ENCODE measurements around the gene BRAT1.

BRAT1 gene

DNA sequence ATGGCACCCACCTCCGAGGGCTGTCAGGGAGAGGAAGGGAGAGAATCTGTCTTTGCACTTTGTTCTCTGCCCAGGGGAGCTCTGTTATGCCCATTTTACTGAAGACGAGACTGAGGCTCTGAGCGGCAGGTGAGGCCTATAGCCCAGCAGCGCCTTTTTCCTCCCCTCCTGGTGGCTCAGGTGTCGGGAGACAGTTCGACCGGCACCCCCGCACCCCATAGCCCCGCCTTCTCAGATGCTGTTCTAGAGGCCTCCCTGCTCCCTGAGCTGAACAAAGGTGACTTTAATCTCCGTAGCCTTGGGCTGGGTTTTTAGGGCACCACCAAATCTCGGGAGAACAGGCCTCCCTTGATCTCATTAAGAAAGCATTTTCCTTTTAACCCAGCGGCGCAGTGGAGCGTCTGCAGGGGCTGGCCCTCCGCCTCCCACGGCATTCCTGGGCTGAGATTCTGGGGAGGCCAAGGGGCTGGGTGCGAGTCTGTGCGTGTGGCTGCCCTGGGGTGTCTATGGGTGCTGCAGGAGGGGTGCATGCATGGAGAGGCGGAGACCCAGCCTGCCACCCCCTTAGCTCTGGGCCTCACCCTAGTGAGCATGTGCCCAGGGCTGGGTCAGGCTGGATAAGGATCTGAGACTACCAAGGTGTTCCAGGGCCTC is 32.4 kb downstream of the BRAT1 start:
- DNase-seq, result no peak

DNA sequence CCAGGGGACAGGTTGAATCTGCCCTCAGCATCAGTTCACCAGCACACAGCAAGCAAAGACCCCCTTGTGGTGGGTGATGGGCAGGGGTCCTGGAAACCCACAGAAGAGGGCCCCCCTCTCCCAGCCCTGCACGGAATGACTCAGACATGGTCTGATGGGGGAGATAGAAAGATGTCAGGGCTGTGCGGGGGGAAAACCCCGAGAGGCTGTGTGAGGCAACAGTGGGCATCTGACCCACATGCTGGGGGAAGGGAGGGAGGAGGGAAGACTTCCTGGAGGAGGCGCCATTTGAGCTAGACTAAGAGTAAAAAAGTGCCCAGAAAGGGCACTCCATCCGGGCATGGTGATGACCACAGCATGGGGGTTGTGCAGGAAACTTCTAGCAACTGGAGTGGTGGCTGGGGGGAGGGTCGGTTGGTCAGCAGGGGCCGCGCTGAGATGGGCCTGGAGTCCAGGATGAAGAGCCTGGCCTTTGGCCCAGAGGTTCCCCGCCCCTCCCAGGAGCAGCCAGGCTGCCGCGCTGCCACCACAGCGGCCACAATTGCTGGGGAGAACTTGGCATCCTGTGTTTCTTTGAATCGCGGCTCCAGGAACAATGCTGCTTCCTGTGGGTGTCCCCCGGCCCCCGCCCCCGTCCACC is 33.3 kb downstream of the BRAT1 start:
- no peak for DNase-seq

DNA sequence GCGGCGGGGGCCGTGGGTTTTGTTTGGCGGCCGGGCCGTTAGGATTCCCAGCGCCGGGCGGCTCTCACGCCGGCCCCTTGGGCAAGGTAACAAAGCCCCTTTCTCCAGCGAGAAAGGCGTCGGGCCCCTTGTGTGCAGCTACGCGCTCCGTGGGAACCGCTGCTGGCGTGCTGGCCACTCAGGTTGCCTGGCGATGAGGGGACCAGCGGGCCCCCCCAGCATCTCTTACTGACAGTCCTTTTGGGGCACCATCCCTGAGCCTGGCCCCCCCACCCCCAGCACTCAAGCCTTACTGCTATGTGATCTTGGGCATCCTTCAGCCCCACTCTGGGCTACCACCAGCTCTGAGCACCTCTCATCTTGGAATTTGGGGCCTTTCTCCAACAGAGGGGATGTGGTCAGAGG is 34.0 kb downstream of the BRAT1 start:
- DNase-seq, result no peak

DNA sequence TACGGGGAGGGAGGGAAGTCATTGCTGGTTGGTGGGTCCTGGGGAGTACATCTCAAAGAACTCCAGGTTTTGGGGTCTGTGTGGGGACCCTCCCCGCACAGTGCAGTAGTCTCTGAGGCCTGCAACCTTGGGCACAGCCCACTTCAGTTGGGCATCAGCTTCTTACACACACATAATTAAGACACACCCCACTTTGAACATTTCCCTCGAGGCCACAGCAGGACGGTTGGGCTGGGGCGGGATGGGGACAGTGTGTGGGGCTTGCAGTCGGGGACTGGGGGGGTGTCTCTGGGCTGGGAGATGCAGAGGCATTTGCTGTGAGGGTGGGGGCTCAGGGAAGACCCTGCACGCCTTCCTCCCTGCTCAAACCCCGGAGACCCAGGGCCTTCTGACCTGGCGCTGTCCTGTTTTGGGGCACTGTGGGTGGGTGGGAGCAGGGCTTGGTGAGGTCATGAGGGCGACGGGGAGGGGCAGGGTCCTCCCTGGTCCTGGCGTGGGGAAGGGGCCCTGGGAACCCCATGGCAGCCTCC is 34.5 kb downstream of the BRAT1 start:
- no peak for DNase-seq

DNA sequence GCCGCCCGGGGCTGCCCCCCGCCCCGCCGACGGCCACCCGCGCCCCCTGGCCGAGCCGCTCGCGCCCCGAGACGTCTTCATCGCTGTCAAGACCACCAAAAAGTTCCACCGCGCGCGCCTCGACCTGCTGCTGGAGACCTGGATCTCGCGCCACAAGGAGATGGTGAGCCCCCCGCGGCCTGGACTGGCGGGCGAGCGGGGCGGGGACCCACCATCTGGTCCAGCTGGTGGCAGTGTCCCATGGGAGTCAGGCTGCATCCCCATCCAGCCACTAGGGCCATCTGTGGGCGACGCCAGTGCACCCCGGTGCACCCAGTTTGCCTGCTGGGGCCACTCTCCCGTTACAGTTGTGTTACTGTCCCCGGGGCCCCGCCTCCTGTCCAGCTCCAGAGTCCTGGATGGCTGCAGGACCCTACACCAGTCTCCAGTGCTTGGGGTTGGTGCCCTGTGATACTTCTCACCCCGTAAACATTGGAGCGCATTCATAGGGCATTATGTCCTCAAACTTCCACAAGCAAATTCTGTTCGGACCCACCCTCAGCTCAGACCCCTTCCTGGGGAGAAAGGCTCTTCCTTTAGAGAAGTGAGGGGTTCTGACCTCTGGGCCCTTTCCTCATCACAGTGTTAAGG is 35.1 kb downstream of the BRAT1 start:
- DNase-seq, result peak in 1 of 2 experiments; percentile 36

DNA sequence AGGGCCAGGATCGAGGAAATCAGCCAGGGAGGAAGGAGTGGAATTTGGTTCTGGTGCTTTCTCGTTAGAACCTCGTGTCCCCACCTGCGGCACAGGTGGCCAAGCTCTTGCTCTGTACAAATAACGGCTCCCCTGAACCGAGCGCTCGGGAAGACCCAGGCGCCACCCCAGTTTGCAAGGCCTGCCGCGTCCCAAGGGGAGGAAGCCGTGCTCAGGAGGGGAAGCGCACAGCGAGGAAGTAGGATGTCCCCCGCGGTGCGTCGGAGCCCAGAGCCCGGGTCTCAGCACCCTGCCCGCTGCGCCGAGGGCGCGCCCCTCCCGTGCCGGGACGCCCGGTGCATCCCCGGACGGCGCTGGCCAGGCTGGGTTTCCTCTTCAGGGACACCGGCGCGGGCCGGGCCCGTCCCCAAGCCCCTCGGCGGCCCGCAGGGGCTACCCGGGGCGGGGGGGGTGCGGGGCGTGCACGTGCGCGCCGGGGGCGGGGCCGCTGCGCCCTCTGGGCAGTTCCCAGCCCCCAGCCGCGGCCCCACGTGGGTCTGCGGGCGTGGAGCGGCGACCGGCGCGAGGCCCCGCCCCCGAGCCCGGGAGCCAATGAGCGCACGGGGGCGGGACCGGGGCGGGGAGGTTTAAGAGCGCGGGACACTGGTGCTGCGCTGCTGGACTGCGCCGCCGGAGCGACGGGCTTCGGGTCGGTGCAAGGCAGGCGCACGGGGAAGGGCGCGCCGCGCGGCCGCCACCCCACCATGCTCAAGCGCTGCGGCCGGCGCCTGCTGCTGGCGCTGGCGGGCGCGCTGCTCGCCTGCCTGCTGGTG is 36.0 kb downstream of the BRAT1 start, which contains the start of gene LFNG:
Gene LFNG (plus strand): TSS at position 656 of the 812 bp plus-strand sequence. CDS start 88 bp downstream, at position 744.
- DNase-seq, result peak; percentile 78 to 96

DNA sequence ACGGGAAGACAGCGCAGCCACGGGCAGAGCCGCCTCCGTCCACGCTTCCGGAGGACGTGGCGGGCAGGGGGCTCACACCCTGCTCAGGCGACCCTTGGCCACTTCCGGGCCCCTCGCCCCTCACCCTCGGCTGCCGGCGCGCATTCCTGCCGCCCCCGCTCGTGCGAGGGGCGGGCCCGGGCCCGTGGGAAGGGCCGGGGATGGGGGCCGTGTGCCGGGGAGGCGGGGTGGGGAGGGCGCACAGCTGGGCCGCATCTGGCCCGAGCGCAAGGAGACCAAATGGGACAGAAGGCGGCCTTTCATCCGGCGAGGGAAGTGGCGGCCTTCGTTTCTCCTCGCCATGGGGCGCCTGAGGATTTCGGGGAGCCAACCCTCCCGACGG is 36.6 kb downstream of the BRAT1 start:
- DNase-seq, result no peak

DNA sequence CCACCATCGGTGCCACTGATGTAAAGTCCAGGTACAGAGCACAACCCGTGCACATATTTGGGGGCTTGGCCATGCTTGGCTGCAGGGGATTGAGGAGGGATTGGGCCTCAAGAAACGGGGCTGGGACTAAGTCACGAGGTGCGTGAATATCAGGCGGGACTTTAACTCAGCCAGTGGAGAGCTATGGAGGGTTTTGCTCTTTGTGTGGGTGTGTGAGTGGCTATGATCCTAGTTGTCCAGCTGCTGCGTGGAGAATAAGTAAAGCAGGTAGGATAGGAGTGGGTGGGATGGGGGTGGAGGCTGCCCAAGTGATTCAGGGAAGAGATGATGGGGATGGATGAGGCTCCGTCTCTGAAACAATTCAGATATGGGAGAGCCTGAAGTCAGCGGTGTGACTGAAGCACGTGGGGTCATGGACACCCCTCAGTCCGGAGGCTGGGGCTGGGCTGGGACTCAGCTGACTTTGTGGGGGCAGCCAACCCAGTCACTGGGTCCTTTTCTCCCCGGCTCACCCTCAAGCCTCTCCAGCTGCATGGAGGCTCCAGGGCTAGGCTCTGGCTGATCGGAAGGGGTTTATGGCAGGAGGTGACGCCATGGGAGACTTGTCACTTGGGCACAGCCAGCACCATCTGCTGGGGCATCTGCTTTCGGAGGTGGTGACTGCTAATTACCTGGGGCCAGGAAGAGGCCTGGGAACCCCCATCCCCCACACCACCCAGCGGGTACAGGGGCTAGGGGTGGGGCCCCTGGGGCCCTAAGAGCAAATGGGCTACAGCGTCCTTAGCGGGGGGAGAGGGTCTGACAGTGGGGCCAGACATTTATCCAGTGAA is 37.4 kb downstream of the BRAT1 start:
- DNase-seq, result no peak

DNA sequence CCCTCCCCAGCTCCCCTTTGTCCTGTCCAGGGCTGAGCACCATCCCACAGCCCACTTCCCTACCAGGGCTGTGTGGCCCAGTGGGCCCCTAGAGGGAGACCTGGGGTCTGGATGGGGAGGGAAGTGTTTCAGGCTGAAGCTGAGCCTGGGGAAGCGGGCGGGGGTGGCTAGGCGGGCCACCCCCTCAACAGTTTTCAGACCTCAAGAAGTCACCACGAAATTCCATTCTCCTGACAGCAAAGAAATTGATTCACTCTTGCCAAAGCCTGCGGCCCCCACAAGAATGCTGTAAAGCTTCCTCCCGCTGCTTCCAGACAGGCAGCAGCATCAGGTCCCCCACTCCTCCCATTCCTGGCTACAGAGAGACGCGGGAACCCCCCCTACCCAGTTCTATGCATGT is 38.3 kb downstream of the BRAT1 start:
- DNase-seq, result no peak

DNA sequence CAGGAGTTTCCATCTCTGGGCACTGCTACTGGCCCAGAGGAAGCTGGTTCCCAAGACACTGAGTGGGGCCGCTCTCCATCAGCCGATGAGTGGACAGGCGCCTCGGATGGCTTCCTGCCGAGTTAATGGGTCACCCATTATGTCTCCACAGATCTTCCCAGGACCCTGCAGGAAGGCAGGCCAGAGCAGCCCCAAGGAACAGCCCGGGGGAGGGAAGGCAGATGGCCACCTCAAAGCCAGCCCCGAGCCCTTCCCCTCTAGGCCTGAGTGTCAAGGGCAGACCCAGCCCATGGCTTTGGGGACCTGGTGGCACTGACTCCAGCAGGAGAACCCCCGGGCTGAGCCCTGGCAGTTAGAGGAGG is 39.1 kb downstream of the BRAT1 start:
- DNase-seq, result no peak

DNA sequence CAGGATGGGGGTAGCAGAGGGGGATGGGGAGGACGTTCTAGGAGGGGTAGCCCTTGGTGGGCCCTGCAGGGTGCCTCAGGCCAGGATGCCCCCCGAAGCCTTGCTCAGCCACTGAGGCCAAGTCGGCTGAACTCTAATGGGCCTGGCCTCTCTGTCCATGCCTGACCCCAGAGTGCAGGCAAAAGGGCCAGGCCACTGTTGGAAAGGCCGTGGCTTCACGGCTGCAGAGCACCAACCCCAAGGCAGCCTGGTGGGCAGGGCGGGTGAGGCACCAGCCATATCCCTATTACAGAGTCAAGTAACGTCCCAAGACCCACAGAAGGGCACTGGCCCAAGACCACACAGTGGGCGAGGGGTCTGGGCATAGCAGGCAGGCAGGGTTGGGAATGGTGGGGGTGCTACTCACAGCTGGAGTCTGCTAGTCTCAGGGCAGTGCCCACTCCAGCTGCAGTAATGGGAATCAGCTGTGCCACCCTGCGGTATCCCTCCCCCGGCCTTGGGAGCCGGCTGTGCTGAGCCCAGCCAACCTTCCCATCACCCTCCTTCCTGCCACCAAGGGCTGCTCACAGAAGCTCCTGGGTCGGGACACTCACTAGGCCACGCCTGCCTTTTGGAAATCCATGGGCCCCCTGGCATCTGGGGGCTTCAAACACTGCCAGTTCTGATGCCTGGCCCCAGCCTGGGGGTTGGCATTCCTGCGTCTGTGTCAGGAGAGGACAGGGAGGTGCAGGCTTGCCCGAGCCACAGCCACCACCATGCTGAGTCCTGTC is 39.7 kb downstream of the BRAT1 start:
- DNase-seq, result no peak

DNA sequence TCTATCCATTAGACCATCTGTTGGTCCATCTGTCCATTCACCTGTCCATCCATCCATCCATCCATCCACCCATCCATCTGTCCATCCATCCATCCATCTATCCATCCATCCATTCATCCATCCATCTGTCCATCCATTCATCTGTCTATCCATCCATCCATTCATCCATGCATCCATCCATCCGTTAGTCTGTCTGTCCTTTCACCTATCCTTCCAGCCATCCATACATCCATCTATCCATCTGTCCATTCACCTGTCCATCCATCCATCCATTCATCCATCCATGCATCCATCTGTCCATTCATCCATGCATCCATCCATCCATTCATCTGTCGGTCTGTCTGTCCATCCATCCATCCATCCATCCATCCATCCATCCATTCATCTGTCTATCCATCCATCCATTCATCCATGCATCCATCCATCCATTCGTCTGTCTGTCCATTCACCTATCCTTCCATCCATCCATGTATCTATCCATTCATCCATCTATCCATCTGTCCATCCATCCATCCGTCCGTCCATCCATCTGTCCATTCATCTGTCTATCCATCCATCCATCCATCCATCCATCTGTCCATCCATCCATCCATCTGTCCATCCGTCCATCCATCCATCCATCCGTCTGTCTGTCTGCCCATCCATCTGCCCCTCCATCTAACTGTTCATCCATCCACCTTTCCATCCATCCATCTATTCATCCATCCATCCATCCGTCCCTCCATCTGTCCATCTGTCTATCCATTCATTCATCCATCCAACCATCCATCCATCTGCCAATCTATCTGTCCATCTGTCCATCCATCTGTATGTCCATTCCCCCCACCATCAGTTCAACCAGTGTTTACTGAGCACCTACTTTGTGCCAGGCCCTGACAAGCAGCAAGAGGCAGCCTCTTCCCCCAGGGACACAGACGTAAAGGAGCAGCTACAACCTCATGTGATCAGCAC is 40.6 kb downstream of the BRAT1 start:
- no peak for DNase-seq

DNA sequence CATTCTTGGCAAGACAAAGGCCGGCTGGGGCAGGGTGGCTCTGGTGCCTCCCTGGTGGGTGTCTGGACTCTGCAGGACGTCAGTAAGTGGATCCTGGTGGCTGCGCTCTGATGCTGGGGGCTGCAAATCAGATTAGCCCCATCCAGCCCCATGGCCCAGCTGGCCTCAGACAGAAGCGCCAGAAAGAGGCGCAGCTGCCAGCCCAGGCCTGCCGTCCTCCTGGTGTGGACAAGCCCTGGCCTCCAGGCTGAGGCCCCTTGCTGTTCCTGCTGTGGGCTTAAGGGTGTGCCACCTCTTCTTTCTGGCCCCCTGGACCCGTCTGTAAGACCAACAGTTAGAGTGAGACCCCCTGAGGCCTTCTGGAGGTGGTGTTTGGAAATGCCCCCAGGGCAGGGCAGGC is 41.6 kb downstream of the BRAT1 start:
- DNase-seq, result no peak

DNA sequence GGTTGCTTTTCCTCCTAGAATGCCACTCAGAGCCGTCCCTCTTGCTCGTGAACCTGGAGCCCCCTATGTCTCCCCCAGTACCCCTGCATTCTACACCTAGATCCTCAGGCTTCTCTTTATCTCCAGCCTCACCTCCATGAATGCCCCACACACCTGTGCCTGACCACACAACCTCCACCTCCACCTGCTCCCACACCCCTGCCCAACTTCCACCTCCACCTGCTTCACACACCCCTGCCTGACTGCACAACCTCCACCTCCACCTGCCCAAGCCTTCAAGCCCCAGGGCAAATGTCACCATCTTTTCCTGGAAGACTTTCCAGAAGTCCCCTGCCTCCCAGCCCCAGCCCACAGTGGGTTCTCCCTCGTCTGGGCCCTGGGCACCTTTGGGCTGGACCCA is 42.6 kb downstream of the BRAT1 start:
- no peak for DNase-seq

DNA sequence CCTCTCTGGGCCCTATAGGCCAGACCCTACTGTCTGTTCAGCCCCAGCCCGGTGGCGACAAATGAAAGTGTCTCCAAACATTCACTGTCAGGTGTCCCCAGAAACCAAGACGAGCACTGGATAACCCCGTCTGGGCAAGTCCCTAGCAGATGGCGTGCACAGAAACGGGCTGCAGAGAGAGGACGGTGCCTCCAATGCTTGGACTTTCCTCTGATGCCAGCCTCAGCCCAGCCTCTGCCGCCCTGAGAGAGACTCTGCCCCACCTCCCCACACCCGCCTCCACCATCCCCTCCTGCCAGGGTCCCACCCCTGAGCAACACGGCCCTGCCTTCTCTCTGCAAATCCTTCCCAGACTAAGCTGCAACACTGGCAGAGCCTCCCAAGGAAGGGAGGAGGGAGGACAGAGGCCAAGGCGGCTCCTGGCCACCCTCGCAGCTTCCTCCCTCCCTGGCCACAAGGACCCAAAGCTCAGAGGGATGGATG is 43.1 kb downstream of the BRAT1 start:
- no peak for DNase-seq

DNA sequence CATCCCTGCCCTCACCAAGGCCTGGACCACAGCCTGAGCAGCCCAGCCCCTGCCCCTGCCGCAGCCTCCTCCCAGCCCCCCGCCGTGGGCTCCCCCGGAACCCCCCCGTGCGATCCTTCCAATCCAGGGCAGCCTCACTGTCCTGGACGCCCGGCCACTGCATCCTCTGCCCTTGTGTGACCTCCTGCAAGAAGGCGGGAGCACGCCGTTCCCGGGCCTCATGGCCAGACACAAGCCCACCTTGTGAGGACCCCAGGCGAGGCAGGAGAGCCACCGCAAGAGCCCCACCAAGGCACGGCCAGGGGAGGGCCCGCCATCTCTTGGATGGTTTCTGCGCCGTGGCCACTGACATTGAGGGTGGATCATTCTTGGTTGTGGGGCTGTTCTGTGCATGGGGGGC is 43.6 kb downstream of the BRAT1 start:
- no peak for DNase-seq

DNA sequence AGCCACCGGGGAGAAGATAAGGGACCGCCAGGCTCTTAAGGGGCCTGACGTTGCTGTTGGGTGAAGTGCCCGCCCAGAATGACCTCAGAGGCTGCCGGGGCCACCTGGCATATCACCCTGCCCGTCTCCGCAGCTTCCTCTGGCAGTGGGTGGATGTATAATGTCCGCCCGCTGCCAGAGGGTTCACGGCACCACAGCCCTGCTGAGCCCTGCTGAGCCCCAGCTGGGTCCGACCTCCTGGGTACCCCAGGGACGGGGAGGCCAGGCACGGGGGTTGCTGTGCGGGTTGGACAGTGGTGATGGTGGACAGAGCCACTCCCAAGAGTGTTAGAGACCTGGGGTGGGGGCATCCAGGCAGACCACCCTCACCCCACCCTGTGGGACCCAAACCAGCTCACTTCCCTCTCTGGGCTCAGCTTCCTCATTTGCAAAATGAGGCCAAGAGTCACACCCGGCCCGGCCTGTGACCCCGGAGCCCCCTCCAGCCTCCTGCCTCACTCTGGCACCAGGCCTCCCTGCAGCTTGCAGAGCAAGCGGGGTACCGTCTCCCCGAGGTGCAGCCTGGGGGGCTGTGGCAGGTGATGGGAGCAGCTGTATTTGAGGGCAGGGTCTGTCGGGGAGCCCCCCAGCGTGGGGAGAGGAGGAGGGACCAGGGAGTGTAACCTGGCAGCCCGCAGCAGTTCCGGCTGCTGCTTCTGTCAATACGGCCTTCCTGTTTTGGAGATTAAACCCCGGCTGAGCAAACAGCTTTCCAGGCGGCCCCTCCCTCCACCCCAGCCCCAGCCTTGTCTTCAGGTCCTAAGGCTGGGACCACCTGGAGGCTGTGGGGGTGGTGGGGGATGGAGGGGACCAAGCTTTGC is 44.2 kb downstream of the BRAT1 start:
- DNase-seq, result no peak

DNA sequence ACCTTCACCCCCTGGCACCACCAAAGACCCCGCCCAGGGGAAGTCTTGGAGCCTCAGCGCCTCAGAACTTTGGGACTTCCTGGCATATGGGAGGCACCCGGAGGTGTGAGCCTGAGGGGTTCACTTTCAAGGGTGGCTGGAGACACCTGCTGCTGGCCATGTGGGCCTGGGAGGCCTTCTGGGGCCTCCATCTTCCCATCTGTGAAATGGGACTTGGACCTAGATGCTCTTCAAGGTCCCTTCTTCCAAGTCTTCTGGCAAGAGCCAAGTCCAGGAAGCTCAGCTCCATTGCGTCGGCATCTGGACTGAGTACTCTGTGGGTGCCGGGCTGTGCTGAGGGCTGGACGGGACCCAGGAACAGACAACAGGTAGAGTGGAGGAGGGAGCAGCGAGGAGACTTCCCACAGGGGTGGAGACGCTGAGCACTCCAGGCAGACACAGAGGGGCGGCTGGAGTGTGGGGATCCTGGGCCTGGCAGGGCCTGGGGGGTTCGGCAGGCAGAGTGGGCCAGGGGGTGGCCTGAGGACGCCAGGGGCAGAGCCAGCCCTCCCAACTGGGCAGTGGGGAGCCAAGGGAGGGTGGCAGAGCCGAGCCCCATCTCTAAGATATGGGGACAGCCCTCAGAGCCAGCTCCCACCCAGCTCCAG is 45.1 kb downstream of the BRAT1 start:
- no peak for DNase-seq

All from NCI-H446 (cell line).